ENCODE results near the gene MPPED1. TPM values are rescaled to one million over a fixed set of nuclear protein-coding genes. Genes with fewer than 3 reads are reported as not detected.

The MPPED1 gene
- total and polyA plus RNA-seq, 2 of the 13 experiments (the other 11 are each of a cell fraction or from before 2014, with no cell fraction given), result 0.77 TPM; not detected in 1

- H3K9ac ChIP-seq (ENCODE audit: insufficient read depth, low read depth, low read length), result no peak overlapping the region
- 24% methylated on average over 6 of the region's 7 CpGs for WGBS (ENCODE audit: low lambda C conversion rate)
- H3K4me1 ChIP-seq (ENCODE audit: insufficient read depth, low read length), result peaks cover 7% of the 10 kb centered on the region
- BruUV-seq (replicated peaks), result no TSS peak
- H3K79me2 ChIP-seq (ENCODE audit: insufficient read depth, low read length), result no peaks in the 10 kb centered on the region
- CTCF ChIA-PET (ENCODE audit: low intra/inter-chr PET ratio, low total read pairs), result no interaction called here
- intact Hi-C loops (cut with micrococcal nuclease; ENCODE audit: unreplicated experiment), result no loop called here
- in situ Hi-C loops (cut with HindIII; ENCODE audit: extremely low pct_ligation_motif_present, low pct_unique_long_range_greater_than_20kb), result no loop called here
- POLR2A ChIA-PET, result no interaction called here
- H3K27me3 ChIP-seq (ENCODE audit: control insufficient read depth in 1 of 2, insufficient read depth in 2 of 2, low read length in 2 of 2), result no peaks in the 10 kb centered on the region; a peak in 3 of 5 replicates
- H3K9me3 ChIP-seq (ENCODE audit: low read length), result no peaks in the 10 kb centered on the region
- H2AFZ ChIP-seq (ENCODE audit: low read length), result no peak overlapping the region
- H3K4me2 ChIP-seq (ENCODE audit: low read depth, low read length), result no peak overlapping the region
- ATAC-seq (no peak), DNase-seq (ENCODE audit: low spot score) (no peak), FAIRE-seq (no peak)
- no peak overlapping the region for H3K27ac ChIP-seq (ENCODE audit: extremely low read length, insufficient read depth, low read length)
- H3K36me3 ChIP-seq (replicated peaks in 1 of 2; ENCODE audit: control insufficient read depth in 1 of 2, insufficient read depth in 2 of 2, low read length in 2 of 2), result no peaks in the 10 kb centered on the region
- no peak overlapping the region for H3K4me3 ChIP-seq (replicated peaks in 1 of 3; ENCODE audit: insufficient read depth in 1 of 3, low read depth in 2 of 3, low read length in 3 of 3)
- no peaks in the 10 kb centered on the region for H4K20me1 ChIP-seq (ENCODE audit: insufficient read depth, low read length)
- TF ChIP-seq ZXDC (CRISPR knock-in tag; IDR thresholded peaks at IDR 0.05) (no peak), ZNF547 (CRISPR knock-in tag; IDR thresholded peaks at IDR 0.05) (no peak), CCDC6 (CRISPR knock-in tag; IDR thresholded peaks at IDR 0.05) (no peak), USF2 (IDR thresholded peaks at IDR 0.05; ENCODE audit: low read depth, low read length) (no peak), USF2 (CRISPR knock-in tag; IDR thresholded peaks at IDR 0.05; ENCODE audit: borderline replicate concordance) (no peak), PREB (CRISPR knock-in tag; IDR thresholded peaks at IDR 0.05) (no peak), HBP1 (CRISPR knock-in tag; IDR thresholded peaks at IDR 0.05; ENCODE audit: low read depth) (no peak), AGO1 (IDR thresholded peaks at IDR 0.05; ENCODE audit: low read depth, low read length, poor library complexity, severe bottlenecking) (no peak), AKNA (CRISPR knock-in tag; IDR thresholded peaks at IDR 0.05; ENCODE audit: borderline replicate concordance) (no peak), ZNF556 (CRISPR knock-in tag; IDR thresholded peaks at IDR 0.05; ENCODE audit: borderline replicate concordance) (no peak), AKAP8 (CRISPR knock-in tag; IDR thresholded peaks at IDR 0.05) (no peak)
Observed at GRCh38 chr22:43479301-43479950, 67.6 kb downstream of the MPPED1 start.
